DMS 273 (cell line): ENCODE data around the gene DENND1A.
"Not testable (repeated sequence)": the region's sequence is repeated elsewhere in the genome, so short reads cannot be mapped to it uniquely, and the experiment has no call there.

Experiments
- DNase-seq: peaks from one replicate; lab custom pipeline; 2025; ENCODE audit not compliant: unreplicated experiment; lab: John Stamatoyannopoulos, UW

The DENND1A gene, protein sequence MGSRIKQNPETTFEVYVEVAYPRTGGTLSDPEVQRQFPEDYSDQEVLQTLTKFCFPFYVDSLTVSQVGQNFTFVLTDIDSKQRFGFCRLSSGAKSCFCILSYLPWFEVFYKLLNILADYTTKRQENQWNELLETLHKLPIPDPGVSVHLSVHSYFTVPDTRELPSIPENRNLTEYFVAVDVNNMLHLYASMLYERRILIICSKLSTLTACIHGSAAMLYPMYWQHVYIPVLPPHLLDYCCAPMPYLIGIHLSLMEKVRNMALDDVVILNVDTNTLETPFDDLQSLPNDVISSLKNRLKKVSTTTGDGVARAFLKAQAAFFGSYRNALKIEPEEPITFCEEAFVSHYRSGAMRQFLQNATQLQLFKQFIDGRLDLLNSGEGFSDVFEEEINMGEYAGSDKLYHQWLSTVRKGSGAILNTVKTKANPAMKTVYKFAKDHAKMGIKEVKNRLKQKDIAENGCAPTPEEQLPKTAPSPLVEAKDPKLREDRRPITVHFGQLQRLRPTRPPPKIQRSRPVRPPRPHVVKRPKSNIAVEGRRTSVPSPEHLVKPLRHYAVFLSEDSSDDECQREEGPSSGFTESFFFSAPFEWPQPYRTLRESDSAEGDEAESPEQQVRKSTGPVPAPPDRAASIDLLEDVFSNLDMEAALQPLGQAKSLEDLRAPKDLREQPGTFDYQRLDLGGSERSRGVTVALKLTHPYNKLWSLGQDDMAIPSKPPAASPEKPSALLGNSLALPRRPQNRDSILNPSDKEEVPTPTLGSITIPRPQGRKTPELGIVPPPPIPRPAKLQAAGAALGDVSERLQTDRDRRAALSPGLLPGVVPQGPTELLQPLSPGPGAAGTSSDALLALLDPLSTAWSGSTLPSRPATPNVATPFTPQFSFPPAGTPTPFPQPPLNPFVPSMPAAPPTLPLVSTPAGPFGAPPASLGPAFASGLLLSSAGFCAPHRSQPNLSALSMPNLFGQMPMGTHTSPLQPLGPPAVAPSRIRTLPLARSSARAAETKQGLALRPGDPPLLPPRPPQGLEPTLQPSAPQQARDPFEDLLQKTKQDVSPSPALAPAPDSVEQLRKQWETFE

DNA sequence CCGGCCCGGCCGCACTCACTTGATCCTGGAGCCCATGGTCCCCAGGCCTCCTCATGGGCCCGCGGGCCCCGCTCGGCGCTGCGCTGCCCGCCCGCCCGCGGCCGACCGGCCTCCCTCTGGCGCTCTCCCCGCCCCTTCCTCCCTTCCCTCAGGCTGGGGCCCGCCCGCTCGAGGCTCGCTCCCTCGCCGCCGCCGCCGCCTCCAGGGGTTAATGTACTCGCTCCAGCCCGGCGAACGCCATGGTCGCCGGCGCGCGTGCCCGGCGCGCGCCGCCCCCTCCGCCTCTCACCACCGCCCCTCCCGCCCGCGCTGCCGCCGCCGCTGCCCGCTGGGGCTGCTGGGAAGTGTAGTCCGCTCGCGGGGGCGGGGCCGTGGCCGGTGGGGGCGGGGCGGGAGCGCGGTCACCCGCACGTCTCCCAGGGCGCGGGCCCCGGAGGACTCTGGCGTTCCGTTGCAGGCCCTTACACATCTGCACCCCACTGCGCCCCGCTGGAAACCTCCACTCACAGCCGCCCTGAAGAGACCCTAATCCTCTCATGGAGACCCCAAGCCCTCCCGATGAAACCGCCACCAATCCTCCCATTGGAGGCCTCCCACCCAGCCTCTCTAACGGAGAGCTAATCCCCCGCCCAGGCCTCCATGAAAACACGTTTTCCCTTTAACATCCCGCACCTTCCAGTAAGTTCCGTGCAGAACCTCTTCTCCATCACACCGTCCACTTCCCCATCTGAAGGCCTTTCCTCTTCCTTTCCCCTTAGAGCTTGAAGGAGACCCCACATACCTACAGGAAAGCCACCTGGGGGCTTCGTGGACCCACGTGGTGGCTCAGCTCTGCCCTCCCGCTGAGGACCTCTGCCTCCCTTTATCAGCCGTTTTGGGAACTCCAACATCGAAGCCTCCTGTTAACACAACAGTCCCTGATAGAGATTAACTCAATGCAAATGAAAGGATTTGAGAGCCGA, at the start of gene DENND1A:
Gene DENND1A (minus strand): TSS at position 257 of the 962 bp plus-strand sequence. CDS start 221 bp downstream, at position 36.
- DNase-seq: peak; percentile 95

DNA sequence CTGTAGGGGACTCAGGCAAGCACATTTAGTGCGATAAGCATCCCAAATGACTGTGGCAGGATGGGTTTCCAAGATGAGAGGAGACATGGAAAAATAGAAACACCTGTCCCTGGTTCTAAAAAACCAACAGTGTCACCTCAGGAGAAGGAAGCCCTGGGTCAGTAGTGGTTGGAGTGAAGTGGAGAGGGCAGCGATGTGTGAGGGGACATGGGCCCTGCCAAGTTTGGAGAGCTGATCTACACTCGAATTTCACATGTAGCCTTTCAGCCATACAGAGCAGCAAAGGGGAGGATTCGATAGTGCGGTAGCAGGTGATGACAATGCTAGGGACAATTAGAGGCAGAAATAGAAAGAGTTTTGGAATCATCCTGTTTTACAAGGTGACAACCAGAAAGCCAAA, 49.1 kb upstream of the DENND1A start:
- no peak for DNase-seq

DNA sequence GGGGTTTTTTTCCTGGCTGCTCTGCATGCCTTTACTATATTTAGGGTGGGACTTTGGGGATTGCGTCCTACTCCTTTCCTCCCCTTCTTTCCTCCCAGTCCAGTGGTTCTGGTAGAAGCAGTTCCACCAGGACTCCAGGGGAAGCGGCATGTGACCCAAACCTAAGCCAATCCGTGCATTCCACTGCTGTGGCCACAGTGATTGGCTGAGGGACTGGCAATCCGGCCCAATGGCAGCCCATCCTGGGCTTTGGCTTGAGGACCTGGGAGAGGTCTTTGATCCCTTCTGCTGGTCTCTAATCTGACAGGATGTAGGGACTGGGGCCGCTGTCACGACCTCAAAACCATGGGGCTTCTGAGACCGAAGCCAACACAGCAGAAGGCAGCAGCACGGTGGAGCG, 46.7 kb upstream of the DENND1A start:
- DNase-seq: not testable (repeated sequence)

DNA sequence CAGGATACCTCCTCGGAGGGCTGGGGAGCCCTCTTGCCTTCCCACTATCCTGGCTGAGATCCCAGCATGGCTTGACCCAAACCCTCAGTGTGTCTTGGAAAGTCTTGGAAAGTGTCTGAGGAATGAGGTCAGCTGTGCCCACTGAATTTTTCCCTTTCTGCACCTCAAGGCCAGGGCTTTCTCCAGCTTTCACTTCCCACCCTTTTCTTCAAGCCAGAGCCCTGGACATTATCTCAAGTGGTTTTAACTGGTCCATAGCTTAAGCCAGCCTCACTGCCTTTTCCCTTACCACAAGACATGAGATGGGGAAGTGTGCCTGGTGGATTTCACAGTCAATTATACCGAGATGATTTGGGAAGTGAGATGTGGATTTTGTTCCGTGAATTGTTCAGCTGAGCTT, 45.9 kb upstream of the DENND1A start:
- DNase-seq: no peak

DNA sequence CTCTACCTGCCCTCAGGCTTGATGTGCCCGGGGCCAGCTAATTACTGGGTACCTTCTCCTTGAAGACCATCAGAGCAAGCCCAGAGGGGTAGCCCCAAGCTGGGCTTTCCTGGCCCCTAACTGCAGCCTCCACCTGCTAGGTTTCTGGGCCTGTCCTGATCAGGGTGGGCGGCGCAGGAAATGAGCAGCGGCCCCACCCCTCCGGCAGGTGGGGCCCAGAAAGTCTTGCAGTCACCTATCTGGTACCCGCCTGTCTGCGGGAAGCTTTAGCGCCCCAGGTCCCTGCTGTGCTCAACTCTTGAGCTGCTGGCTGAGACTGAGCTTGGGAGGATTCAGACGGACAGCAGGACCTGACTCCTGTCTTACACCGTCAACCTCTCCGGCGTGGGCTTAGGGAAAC, 44.5 kb upstream of the DENND1A start:
- no peak for DNase-seq

GRCh38 chr9:123973590-123974223, 43.8 kb upstream of the DENND1A start:
- DNase-seq: no peak

GRCh38 chr9:123972618-123973017, 42.7 kb upstream of the DENND1A start:
- no peak for DNase-seq

DNA sequence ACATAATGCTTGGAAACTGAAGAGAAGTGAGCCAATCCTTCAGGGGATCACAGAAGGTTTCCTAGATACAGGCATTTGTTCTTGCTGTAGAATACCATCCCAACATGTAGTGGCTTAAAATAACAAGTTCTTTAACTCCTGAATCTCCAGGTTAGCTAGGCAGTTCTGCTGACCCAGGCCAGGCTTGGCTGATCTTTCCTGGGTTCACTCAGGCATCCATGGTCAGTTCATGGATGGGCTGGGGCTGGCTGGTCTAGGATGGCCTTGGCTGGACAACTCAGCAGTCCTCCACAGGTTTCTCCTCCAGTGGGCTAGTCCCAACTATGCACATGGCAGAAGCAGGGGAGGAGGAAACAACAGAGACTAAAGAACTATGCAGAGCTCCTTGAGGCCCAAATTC, 37.4 kb upstream of the DENND1A start:
- no peak for DNase-seq

GRCh38 chr9:123965801-123966686, 36.1 kb upstream of the DENND1A start:
- DNase-seq: no peak

- DNase-seq: no peak
Observed at GRCh38 chr9:123964761-123965160, 34.8 kb upstream of the DENND1A start.

- DNase-seq: no peak
Observed at GRCh38 chr9:123960965-123961364, 31.0 kb upstream of the DENND1A start.

GRCh38 chr9:123960366-123960765, 30.4 kb upstream of the DENND1A start:
- peak; percentile 8 for DNase-seq

DNA sequence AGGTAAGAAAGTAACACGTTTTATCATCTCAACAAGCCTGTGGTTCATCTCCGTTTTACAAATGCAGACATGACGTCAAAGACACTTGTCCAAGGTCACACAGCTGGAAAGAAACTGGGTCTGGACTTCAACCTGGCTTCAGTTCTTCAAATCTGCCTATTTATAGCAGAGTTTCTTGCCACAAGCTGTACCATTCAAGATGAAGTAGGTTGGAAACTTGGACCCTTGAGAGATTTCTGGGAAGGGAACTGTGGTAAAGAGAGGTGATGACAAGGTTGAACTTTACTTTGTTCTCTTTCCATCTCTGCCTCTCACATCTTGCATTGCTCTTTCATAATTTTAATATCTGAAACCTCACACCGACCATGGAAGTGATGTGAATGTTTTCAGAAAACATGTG, 29.9 kb upstream of the DENND1A start:
- DNase-seq: no peak

DNA sequence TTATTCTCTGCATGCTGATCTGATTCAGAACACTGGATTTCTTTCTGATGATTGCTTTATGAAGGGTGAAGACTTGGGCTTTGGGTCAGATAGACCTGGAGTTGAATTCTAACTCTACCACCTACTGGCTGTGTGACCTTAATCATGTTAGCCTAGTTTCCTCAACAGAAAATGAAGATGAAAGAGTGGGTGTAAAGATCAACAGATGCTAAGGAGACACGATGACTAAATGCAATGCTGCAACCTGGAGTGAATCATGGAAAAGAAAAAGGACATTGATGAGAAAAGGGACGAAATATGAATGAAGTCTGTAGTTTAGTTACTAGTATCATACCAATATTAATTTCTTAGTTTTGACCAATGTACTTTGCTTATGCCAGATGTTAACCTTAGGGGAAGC, 27.8 kb upstream of the DENND1A start:
- DNase-seq: no peak

DNA sequence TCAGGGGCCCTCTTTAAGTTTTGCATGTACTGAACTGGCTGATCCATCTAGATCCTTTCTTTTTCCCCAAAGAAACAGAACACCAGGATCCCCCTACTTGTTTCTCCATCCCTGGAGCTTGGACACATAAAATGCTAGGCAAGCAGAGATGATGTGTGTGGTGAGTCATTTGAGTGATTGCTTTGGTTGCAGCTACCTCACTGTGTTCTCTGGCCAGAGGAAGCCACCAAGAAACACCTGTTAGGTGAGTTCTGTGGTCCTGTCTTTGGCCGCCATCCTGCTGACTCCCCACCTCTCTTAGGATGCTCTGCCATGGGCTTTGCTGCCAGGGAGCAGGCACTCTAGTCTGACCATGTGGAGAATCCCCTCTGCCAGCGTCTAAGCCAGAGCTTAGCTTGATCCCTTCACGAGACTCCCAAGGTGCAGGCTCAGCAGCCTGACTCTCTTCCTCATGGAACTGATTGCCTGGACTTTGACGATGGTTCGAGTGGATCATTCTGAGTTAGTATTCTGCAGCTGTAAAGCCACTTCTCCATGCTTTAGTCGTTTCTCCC, 27.3 kb upstream of the DENND1A start:
- no peak for DNase-seq

DNA sequence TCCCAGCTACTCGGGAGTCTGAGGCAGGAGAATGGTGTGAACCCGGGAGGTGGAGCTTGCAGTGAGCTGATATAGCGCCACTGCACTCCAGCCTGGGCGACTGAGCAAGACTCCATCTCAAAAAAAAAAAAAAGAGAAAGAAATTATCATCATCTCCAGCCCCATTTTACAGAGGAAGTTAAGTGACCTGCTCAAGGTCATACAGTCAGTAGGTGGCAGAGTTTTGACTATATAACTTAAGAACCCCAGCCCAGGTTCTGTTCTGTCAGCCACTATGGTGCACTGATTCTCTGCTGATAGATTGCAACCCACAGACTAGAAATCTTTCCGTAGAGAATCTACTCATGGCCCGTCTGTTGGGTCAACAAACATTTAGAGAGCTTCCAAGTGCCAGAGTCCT, 25.7 kb upstream of the DENND1A start:
- no peak for DNase-seq

- no peak for DNase-seq
Observed at GRCh38 chr9:123954518-123955280, 24.8 kb upstream of the DENND1A start.
